Measurements from ENCODE around the gene TANC1.
A peak's percentile ranks its signal among the peaks of the same experiment; 100 is the strongest.

The TANC1 gene

GRCh38 chr2:158969715-158970240 is 1.3 kb downstream of the TANC1 start:
- ATAC-seq (ENCODE audit: insufficient read depth, low read depth): no peak
- H3K4me1 ChIP-seq (ENCODE audit: insufficient read depth, low read length): peaks cover 22% of the 10 kb centered on the region
- peak; percentile 10 for DNase-seq
- peak overlapping the region; percentile 71 for H3K9ac ChIP-seq (ENCODE audit: low read depth, low read length)
- peak overlapping the region; percentile 65 to 75; a peak in 3 of 4 replicates for H3K4me3 ChIP-seq (ENCODE audit: low read depth in 1 of 2, low read length in 2 of 2)
- peak overlapping the region; percentile 66 for H2AFZ ChIP-seq (ENCODE audit: low read depth, low read length)
- H3K27ac ChIP-seq (ENCODE audit: low read length): peak overlapping the region; percentile 2; the same call in 1 of the 2 replicates
- peak overlapping the region; percentile 81 for H3K4me2 ChIP-seq (ENCODE audit: insufficient read depth, low read length)
- no peak for TF ChIP-seq EZH2 (IDR thresholded peaks at IDR 0.05; ENCODE audit: borderline replicate concordance, low read depth, low read length, severe bottlenecking)
- TF ChIP-seq, protein P1, sequence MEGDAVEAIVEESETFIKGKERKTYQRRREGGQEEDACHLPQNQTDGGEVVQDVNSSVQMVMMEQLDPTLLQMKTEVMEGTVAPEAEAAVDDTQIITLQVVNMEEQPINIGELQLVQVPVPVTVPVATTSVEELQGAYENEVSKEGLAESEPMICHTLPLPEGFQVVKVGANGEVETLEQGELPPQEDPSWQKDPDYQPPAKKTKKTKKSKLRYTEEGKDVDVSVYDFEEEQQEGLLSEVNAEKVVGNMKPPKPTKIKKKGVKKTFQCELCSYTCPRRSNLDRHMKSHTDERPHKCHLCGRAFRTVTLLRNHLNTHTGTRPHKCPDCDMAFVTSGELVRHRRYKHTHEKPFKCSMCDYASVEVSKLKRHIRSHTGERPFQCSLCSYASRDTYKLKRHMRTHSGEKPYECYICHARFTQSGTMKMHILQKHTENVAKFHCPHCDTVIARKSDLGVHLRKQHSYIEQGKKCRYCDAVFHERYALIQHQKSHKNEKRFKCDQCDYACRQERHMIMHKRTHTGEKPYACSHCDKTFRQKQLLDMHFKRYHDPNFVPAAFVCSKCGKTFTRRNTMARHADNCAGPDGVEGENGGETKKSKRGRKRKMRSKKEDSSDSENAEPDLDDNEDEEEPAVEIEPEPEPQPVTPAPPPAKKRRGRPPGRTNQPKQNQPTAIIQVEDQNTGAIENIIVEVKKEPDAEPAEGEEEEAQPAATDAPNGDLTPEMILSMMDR (IDR thresholded peaks at IDR 0.05; ENCODE audit: borderline replicate concordance, extremely low read depth, low read length, poor library complexity, severe bottlenecking): no peak
- H3K9me3 ChIP-seq (ENCODE audit: insufficient read depth, low read length, severe bottlenecking): no peaks in the 10 kb centered on the region
- H3K27me3 ChIP-seq (ENCODE audit: insufficient read depth, low read length, poor library complexity): peaks cover 12% of the 10 kb centered on the region
- peaks cover 8% of the 10 kb centered on the region; the same call in 1 of the 2 replicates for H4K20me1 ChIP-seq (ENCODE audit: insufficient read depth, low read length)
- H3K36me3 ChIP-seq (ENCODE audit: insufficient read depth, low read length): no peaks in the 10 kb centered on the region; the same call in 1 of the 2 replicates
- peaks cover 8% of the 10 kb centered on the region for H3K79me2 ChIP-seq (ENCODE audit: insufficient read depth, low read length)

DNA sequence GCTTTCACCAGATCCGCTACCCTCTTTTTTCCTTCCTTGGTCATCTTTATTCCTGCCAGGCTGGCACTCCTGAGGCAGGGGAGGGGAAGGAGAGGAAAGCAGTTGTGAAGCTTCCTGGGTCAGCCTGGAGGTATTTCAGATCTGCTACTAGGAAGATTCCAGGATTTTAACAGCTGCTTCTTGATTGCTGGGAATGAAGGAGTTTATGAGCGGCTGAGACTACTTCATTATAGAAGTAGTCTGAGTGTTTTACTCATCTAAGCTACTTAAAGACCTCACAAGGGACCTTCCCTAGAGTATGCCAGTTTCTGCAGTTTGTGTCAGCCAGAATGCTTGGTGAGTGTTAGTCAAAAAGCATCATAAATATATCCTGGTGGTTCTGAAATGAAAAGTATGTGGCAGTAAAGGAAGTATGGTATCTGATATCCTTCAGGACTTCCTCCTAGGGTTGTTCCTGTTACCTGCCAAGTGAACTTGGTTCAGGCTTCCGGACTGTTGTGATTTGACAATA is 1.9 kb downstream of the TANC1 start:
- DNase-seq (no peak), ATAC-seq (ENCODE audit: insufficient read depth, low read depth) (no peak)
- Histone ChIP-seq H3K27ac (ENCODE audit: low read length) (no peak overlapping the region), H3K9me3 (ENCODE audit: insufficient read depth, low read length, severe bottlenecking) (no peaks in the 10 kb centered on the region), H2AFZ (ENCODE audit: low read depth, low read length) (peak overlapping the region; percentile 66; the same call in 1 of the 2 replicates), H3K36me3 (ENCODE audit: insufficient read depth, low read length) (no peaks in the 10 kb centered on the region; the same call in 1 of the 2 replicates), H3K9ac (ENCODE audit: low read depth, low read length) (peak overlapping the region; percentile 71; the same call in 1 of the 2 replicates), H4K20me1 (ENCODE audit: insufficient read depth, low read length) (peaks cover 10% of the 10 kb centered on the region), H3K27me3 (ENCODE audit: insufficient read depth, low read length, poor library complexity) (peaks cover 12% of the 10 kb centered on the region), H3K4me3 (ENCODE audit: low read depth in 1 of 2, low read length in 2 of 2) (peak overlapping the region in 1 of 2 experiments; percentile 65; a peak in 3 of 4 replicates), H3K79me2 (ENCODE audit: insufficient read depth, low read length) (peaks cover 10% of the 10 kb centered on the region), H3K4me2 (ENCODE audit: insufficient read depth, low read length) (peak overlapping the region; percentile 81), H3K4me1 (ENCODE audit: insufficient read depth, low read length) (peaks cover 22% of the 10 kb centered on the region)
- no peak for TF ChIP-seq EZH2 (IDR thresholded peaks at IDR 0.05; ENCODE audit: borderline replicate concordance, low read depth, low read length, severe bottlenecking)
- TF ChIP-seq, protein P1 (IDR thresholded peaks at IDR 0.05; ENCODE audit: borderline replicate concordance, extremely low read depth, low read length, poor library complexity, severe bottlenecking): no peak

DNA sequence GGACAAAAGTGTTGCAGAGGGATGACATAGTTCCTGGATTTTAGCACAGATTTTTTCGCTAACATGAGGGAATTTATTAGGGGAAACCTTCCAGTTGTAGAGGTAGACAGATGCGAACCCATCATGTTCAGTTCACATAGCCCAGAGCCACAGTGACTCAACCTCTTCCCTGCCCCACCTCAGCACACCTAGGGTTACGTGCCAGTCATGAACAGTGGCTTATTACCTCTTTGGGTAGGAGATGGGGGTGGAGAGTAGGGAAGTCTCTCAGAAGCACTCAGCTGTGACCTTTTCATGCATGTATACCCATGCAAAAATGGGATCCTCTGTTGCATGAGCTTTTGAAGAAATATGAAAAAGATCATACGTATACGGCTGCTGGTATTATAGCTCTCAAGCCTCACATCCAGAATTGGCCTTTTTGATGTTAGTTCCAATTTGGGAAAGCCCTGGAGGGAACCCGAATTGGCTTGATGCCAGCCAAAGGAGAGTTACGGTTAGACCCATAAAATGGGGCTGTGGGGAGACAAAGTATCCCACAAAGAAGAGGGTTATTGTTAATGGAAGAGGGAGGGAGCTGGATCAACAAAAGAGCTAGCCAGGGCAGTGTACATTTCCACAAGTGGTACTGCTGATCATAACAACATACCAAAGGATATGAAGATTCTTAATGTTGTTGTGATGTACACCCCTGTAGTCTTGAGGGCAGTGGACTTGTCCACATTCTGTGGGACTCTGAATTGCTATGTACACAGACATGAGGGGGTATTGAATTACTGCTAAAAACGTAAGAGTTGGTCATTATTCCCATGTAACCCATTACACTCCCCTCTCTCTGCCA is 4.9 kb downstream of the TANC1 start:
- no peak for ATAC-seq (ENCODE audit: insufficient read depth, low read depth)
- Histone ChIP-seq H4K20me1 (ENCODE audit: insufficient read depth, low read length) (peaks cover 15% of the 10 kb centered on the region), H3K4me2 (ENCODE audit: insufficient read depth, low read length) (no peak overlapping the region), H3K4me3 (ENCODE audit: low read depth in 1 of 2, low read length in 2 of 2) (no peak overlapping the region), H3K27ac (ENCODE audit: low read length) (no peak overlapping the region), H3K79me2 (ENCODE audit: insufficient read depth, low read length) (peaks cover 15% of the 10 kb centered on the region), H3K36me3 (ENCODE audit: insufficient read depth, low read length) (no peaks in the 10 kb centered on the region; the same call in 1 of the 2 replicates), H3K4me1 (ENCODE audit: insufficient read depth, low read length) (peaks cover 17% of the 10 kb centered on the region), H3K27me3 (ENCODE audit: insufficient read depth, low read length, poor library complexity) (peaks cover 12% of the 10 kb centered on the region), H3K9ac (ENCODE audit: low read depth, low read length) (no peak overlapping the region), H2AFZ (ENCODE audit: low read depth, low read length) (no peak overlapping the region), H3K9me3 (ENCODE audit: insufficient read depth, low read length, severe bottlenecking) (no peaks in the 10 kb centered on the region)
- no peak for DNase-seq
- TF ChIP-seq, protein P1 (IDR thresholded peaks at IDR 0.05; ENCODE audit: borderline replicate concordance, extremely low read depth, low read length, poor library complexity, severe bottlenecking): no peak
- TF ChIP-seq EZH2 (IDR thresholded peaks at IDR 0.05; ENCODE audit: borderline replicate concordance, low read depth, low read length, severe bottlenecking): no peak

All from DND-41 (cell line).